Right cardiac atrium (tissue), 5 donors: Measurements from ENCODE around the gene PTPRM. TPM values are rescaled to one million over a fixed set of nuclear protein-coding genes. Genes with fewer than 3 reads are reported as not detected.

ENCODE experiments used
- ATAC-seq, 2 donors: fragments of 200-7000 bp; cut with Tn5 transposase; one replicate each; pipeline versions ENCODE4 v1.8.0 to v1.9.1; 2020; ENCODE audit warnings: moderate library complexity in 2 of 2, mild to moderate bottlenecking in 1 of 2
- DNase-seq, 3 donors: peaks; one replicate each; pipeline ENCODE4 v3.0.0-alpha.2; 2020
- H3K27ac ChIP-seq: one replicate; pipeline ENCODE4 v1.5.1; 2013; ENCODE audit warnings: mild to moderate bottlenecking, low read length, control low read depth, moderate library complexity
- H3K27me3 ChIP-seq: one replicate; pipeline ENCODE4 v1.6.1; 2013; ENCODE audit not compliant: control insufficient read depth, insufficient read depth
- H3K4me1 ChIP-seq: one replicate; pipeline ENCODE4 v1.6.1; 2013; ENCODE audit warnings: low read length; ENCODE audit not compliant: control insufficient read depth, insufficient read depth
- H3K4me3 ChIP-seq: one replicate; pipeline ENCODE4 v1.5.1; 2013; ENCODE audit warnings: low read length, control low read depth
- H3K9me3 ChIP-seq: one replicate; pipeline ENCODE4 v1.6.1; 2013; ENCODE audit warnings: low read length; ENCODE audit not compliant: control insufficient read depth
- WGBS: extraction: QIAGEN DNeasy Blood & Tissue Kit; methylation state at CpG from one replicate; pipeline ENCODE4 v1.1.7; 2013; 5-methylcytosine and 5-hydroxymethylcytosine counted together
- intact Hi-C, 4 donors: fragments of 100-400 bp; cut with DNase I; formaldehyde crosslinking; loops; one replicate each; pipeline versions ENCODE4 v1.11.0 to v1.14.0; 2022 to 2023
- polyA plus RNA-seq: library from polyadenylated mRNA; stranded (reverse); fragments of 200-250 nt; gene quantifications from one replicate; pipeline ENCODE4 v1.2.3, GENCODE V29; 2013
- total RNA-seq, 4 donors: library from RNA; stranded (reverse); fragmentation: NEBNext Ultra II Directional; extraction: Animal tissue kit (Norgen Biotek cat#: 25700); gene quantifications; one replicate each; pipeline ENCODE4 v1.2.1, GENCODE V29; 2021
- donor health status: healthy with polysubstance abuse.
- donor health status: DM: no; HTN: yes; CAD: no.
- donor health status: DM: no; HTN: no; CAD: no.
- donor health status: DM: no; HTN: yes; CAD: no; lungs with severe emphysema.
- donor health status: DM: yes; HTN: yes; CAD: no.

Gene PTPRM
- total and polyA plus RNA-seq, 5 donors = 55.1 to 81.5 (median 63.4) TPM

- Histone ChIP-seq H3K4me3 (no peak overlapping the region), H3K27me3 (no peaks in the 10 kb centered on the region), H3K27ac (no peak overlapping the region), H3K9me3 (no peaks in the 10 kb centered on the region), H3K4me1 (no peaks in the 10 kb centered on the region)
- intact Hi-C loops = no loop called here
- ATAC-seq (no peak), DNase-seq (no peak)
- WGBS = 98% methylated on average over 4 of the region's 4 CpGs
Measured at GRCh38 chr18:8374676-8375075, 807.6 kb downstream of the PTPRM start.

DNA sequence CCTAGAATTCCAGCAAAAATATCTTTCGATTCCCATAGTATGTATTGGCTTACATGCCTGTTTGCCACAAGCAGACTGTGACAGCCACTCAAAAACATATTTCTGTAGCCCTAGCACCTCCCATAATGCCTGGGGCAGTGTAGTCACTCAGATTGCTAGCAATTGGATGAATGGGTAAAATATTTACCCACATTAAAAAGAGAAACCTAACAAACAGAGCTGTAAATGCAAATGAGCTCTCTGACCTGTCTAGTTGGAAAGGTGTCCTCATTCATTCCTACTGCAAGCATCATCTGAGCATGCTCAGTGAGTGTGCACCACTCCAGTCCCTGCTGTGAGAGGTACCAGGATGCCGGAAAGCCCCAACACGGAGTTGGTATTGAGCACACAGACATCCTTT, 808.1 kb downstream of the PTPRM start:
- Histone ChIP-seq H3K4me1 (no peaks in the 10 kb centered on the region), H3K4me3 (no peak overlapping the region), H3K9me3 (no peaks in the 10 kb centered on the region), H3K27ac (no peak overlapping the region), H3K27me3 (no peaks in the 10 kb centered on the region)
- no peak for ATAC-seq
- DNase-seq = no peak
- intact Hi-C loops = no loop called here
- 93% methylated on average over 3 of the region's 3 CpGs for WGBS

DNA sequence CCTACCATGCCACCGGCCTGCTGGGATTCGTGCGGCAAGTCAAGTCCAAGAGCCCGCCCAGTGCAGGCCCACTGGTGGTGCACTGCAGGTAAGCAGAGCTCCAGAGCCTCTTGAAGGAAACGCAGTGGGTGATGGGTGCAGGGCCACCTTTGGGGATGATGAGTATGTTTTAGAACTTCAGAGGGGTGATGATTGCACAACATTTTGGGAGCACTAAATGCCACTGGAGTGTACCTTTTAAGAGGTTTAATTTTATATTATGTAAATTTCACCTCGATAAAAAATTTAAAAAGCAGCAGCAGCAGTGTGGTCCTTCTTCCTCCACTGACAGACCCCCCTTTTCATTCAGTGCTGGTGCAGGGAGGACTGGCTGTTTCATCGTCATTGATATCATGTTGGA, 809.0 kb downstream of the PTPRM start:
- no peak for DNase-seq
- 96% methylated on average over 7 of the region's 7 CpGs for whole genome bisulfite sequencing
- Histone ChIP-seq H3K27ac (no peak overlapping the region), H3K27me3 (no peaks in the 10 kb centered on the region), H3K9me3 (no peaks in the 10 kb centered on the region), H3K4me1 (no peaks in the 10 kb centered on the region), H3K4me3 (no peak overlapping the region)
- intact Hi-C loops = no loop called here
- ATAC-seq = no peak

DNA sequence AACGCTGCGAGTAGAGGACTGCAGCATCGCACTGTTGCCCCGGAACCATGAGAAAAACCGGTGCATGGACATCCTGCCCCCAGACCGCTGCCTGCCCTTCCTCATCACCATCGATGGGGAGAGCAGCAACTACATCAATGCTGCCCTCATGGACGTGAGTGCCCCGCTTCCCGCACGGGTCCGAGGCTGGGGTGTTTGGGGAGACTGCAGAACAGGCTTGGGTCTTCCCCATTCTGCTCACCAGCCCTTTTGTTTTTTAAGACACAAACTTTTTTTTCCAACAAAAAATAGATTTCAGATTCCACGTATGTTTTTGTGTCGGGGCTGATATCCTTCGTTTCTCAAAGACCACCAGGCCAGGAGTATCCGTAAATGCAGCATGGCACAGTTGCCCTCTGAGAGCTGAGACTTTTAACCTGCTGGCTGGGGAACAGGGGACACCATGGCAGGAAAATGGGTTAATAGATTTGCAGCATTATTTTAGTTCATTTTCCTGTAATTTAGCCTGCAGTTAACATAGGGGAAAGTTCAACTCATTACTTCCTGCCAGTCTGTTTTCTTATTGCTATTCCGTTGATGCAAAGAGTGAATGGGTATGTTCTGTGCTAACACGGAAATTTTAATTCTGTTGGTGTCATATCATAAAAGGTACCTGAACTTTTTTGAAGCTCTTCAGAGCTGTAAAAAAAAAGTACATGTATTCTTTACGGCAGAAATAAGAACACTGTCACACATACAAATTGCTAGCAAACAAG, 812.2 kb downstream of the PTPRM start:
- intact Hi-C loops = no loop called here
- WGBS = 92% methylated on average over 19 of the region's 19 CpGs
- Histone ChIP-seq H3K27me3 (no peaks in the 10 kb centered on the region), H3K9me3 (no peaks in the 10 kb centered on the region), H3K4me1 (no peaks in the 10 kb centered on the region), H3K27ac (no peak overlapping the region), H3K4me3 (no peak overlapping the region)
- no peak for ATAC-seq
- DNase-seq = no peak

GRCh38 chr18:8380006-8380405, 812.9 kb downstream of the PTPRM start:
- no peak overlapping the region for H3K27ac ChIP-seq
- 77% methylated on average over 2 of the region's 2 CpGs for WGBS
- H3K27me3 ChIP-seq = no peaks in the 10 kb centered on the region
- DNase-seq = no peak
- H3K4me1 ChIP-seq = no peaks in the 10 kb centered on the region
- no peak overlapping the region for H3K4me3 ChIP-seq
- no peak for ATAC-seq
- H3K9me3 ChIP-seq = no peaks in the 10 kb centered on the region
- intact Hi-C loops = no loop called here

DNA sequence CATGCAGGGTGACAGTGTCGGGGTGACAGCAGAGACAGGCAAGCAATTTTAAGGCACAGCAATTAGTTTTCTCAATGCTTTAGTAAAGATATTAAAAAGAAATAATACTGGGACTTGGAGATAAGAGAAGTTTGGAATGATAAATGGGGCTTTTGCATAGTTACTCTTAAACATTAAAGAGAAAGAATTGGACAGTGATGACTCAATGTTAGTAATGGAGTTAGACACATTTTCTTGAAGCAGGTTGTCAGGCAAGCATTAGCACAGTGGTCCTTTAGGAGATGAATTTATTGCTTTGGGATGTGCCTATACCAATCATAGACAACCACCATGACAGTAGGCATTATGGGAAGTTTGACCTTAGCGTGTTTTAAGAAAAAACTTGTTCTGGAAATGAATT, 813.8 kb downstream of the PTPRM start:
- no peak for ATAC-seq
- Histone ChIP-seq H3K27me3 (no peaks in the 10 kb centered on the region), H3K4me1 (no peaks in the 10 kb centered on the region), H3K27ac (no peak overlapping the region), H3K9me3 (no peaks in the 10 kb centered on the region), H3K4me3 (no peak overlapping the region)
- no peak for DNase-seq
- 80% methylated on average over 2 of the region's 2 CpGs for WGBS
- intact Hi-C loops = no loop called here

DNA sequence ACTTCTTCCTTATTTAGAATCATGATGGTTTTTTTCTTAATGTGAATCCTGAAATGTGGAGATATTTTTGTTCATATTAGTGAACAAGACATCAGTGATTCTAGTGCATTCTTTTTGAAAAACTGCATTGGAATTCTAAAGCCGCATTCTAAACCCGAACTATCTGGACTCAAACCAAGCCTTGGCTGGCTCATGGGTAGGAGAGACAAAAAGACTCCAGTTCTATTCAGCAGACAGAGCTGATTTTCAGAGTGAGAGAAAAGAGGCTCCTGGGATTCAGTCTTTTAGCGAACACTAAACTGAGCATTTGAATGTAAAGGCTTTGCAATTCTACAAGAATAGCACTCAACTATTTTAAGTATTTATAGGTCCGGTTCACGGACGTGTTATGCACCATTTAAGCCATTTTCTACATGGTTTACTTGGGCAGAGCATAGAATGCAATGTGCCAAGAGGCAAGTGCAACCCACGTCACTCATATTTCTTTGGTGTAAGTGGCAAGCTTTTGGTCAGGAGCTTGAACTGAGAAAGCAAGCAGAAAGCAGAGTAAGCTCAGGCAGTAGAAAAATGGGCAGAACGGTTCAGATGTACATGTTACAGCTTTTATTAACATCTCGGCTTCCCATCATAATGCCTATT, 814.8 kb downstream of the PTPRM start:
- DNase-seq (no peak), ATAC-seq (no peak)
- intact Hi-C loops = no loop called here
- Histone ChIP-seq H3K4me1 (no peaks in the 10 kb centered on the region), H3K27ac (no peak overlapping the region), H3K27me3 (no peaks in the 10 kb centered on the region), H3K4me3 (no peak overlapping the region), H3K9me3 (no peaks in the 10 kb centered on the region)
- 67% methylated on average over 9 of the region's 9 CpGs for WGBS

DNA sequence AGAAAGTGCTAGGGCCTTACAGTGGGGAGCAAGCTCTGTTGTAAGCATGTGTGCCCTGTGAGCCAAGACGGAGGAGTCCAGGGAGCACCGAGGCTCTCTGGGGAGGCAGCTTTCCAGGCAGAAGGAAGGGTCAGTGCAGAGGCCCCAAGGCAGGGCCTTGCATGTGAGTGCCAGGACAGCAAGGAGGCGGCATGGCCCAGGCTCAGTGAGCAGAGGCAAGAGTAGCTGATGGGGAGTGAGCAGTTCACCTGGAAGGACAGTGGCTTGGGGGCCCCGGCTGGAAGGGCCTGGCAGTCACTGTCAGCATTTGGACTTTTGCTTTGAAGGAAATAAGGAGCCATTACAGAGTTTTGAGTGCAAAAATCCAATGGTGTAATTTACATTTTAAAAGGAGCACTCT, 818.3 kb downstream of the PTPRM start:
- intact Hi-C loops = no loop called here

DNA sequence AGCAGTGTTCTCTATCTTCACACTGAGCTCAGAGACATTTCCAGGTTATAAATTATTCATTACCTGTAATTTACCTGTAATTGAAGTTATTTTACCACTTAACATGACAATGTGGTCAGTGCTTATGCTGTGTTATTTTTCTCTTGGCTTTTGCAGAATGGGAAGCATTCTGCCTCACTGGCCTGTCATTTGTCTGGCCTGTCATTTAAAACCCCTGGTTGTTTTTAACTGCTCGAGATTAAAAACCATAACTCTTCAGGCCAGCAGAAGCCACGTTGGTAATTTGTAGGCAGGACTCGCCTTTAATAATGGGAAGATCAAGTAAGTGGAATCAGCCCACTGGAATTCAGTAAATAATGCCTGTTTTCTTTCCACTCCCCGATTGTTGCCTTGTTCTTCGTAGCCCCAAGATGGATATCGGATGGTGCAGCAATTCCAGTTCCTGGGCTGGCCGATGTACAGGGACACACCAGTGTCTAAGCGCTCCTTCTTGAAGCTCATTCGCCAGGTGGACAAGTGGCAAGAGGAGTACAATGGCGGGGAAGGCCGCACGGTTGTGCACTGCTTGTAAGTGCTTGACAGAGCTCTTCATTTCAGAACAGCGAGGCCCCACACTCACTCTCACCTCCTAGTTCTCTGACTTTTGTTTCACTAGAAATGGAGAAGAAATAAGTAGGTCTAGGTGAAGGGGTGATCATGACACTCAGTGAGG, 819.7 kb downstream of the PTPRM start:
- Histone ChIP-seq H3K4me1 (no peaks in the 10 kb centered on the region), H3K4me3 (no peak overlapping the region), H3K27me3 (no peaks in the 10 kb centered on the region), H3K9me3 (no peaks in the 10 kb centered on the region), H3K27ac (no peak overlapping the region)
- intact Hi-C loops = no loop called here
- 88% methylated on average over 13 of the region's 13 CpGs for WGBS
- DNase-seq = no peak
- no peak for ATAC-seq

More for the DNA sequence above, 818.3 kb downstream of the PTPRM start:
- ATAC-seq (no peak), DNase-seq (no peak)
- 91% methylated on average over 4 of the region's 4 CpGs for WGBS
- H3K9me3 ChIP-seq = no peaks in the 10 kb centered on the region
- H3K27me3 ChIP-seq = no peaks in the 10 kb centered on the region
- H3K27ac ChIP-seq = no peak overlapping the region
- no peak overlapping the region for H3K4me3 ChIP-seq
- H3K4me1 ChIP-seq = no peaks in the 10 kb centered on the region

- intact Hi-C loops = no loop called here
- no peaks in the 10 kb centered on the region for H3K4me1 ChIP-seq
- peak; percentile 61 to 85 (median 80) for DNase-seq
- peak; percentile 86 for ATAC-seq
- no peak overlapping the region for H3K27ac ChIP-seq
- no peaks in the 10 kb centered on the region for H3K9me3 ChIP-seq
- no peak overlapping the region for H3K4me3 ChIP-seq
- WGBS = 67% methylated on average over 14 of the region's 14 CpGs
- H3K27me3 ChIP-seq = no peaks in the 10 kb centered on the region
Measured at GRCh38 chr18:8389391-8390340, 822.5 kb downstream of the PTPRM start.
